AG09319 (cell line): ENCODE data around the gene MRGPRE.

Experiments used
- DNase-seq: peaks from one replicate; pipeline ENCODE4 v3.0.0-alpha.2; 2010; ENCODE audit warnings: low read depth; ENCODE audit errors: extremely low read depth
- TF ChIP-seq, protein P1 (sequence below): IDR thresholded peaks from 2 replicates; pipeline ENCODE4 v1.5.1; 2011; ENCODE audit warnings: low read depth, mild to moderate bottlenecking, inconsistent platforms, low read length, moderate library complexity

The MRGPRE gene

GRCh38 chr11:3189196-3189843 lies 42.9 kb downstream of the MRGPRE start:
- TF ChIP-seq, protein P1, sequence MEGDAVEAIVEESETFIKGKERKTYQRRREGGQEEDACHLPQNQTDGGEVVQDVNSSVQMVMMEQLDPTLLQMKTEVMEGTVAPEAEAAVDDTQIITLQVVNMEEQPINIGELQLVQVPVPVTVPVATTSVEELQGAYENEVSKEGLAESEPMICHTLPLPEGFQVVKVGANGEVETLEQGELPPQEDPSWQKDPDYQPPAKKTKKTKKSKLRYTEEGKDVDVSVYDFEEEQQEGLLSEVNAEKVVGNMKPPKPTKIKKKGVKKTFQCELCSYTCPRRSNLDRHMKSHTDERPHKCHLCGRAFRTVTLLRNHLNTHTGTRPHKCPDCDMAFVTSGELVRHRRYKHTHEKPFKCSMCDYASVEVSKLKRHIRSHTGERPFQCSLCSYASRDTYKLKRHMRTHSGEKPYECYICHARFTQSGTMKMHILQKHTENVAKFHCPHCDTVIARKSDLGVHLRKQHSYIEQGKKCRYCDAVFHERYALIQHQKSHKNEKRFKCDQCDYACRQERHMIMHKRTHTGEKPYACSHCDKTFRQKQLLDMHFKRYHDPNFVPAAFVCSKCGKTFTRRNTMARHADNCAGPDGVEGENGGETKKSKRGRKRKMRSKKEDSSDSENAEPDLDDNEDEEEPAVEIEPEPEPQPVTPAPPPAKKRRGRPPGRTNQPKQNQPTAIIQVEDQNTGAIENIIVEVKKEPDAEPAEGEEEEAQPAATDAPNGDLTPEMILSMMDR, result no peak
- DNase-seq, result no peak

GRCh38 chr11:3188496-3189195 lies 43.6 kb downstream of the MRGPRE start:
- TF ChIP-seq, protein P1, result no peak
- DNase-seq, result no peak

GRCh38 chr11:3186166-3186953 lies 45.9 kb downstream of the MRGPRE start:
- TF ChIP-seq, protein P1, result no peak
- no peak for DNase-seq

GRCh38 chr11:3184732-3185347 lies 47.4 kb downstream of the MRGPRE start:
- DNase-seq, result no peak
- TF ChIP-seq, protein P1, result no peak

- DNase-seq, result no peak
- TF ChIP-seq, protein P1, result no peak
Measured at GRCh38 chr11:3183523-3183922, 48.7 kb downstream of the MRGPRE start.

GRCh38 chr11:3182462-3182852 lies 49.8 kb downstream of the MRGPRE start:
- TF ChIP-seq, protein P1, result no peak
- no peak for DNase-seq
